GM21723 (cell line): ENCODE results near the gene SH3BP5L.
"Not testable (repeated sequence)": the region's sequence is repeated elsewhere in the genome, so short reads cannot be mapped to it uniquely, and the experiment has no call there.

Source experiments
- ATAC-seq: cut with Tn5 transposase; IDR thresholded peaks from one replicate; pipeline ENCODE4 v1.9.1; 2021; ENCODE audit warnings: mild to moderate bottlenecking, moderate library complexity; ENCODE audit not compliant: unreplicated experiment

Gene SH3BP5L

GRCh38 chr1:248830718-248831017, 5.0 kb upstream of the SH3BP5L start:
- ATAC-seq: not testable (repeated sequence)

- no peak for ATAC-seq
Measured at GRCh38 chr1:248828845-248829244, 3.1 kb upstream of the SH3BP5L start.

- ATAC-seq: peak; percentile 11
Measured at GRCh38 chr1:248825573-248825908, 174 bp downstream of the SH3BP5L start.

GRCh38 chr1:248825136-248825535, 579 bp downstream of the SH3BP5L start:
- no peak for ATAC-seq

GRCh38 chr1:248824701-248825100, 1.0 kb downstream of the SH3BP5L start:
- no peak for ATAC-seq

GRCh38 chr1:248824301-248824700, 1.4 kb downstream of the SH3BP5L start:
- no peak for ATAC-seq

GRCh38 chr1:248823517-248824001, 2.2 kb downstream of the SH3BP5L start:
- ATAC-seq: no peak

GRCh38 chr1:248822148-248823032, 3.3 kb downstream of the SH3BP5L start:
- ATAC-seq: no peak

GRCh38 chr1:248821641-248822040, 4.1 kb downstream of the SH3BP5L start:
- ATAC-seq: no peak

- ATAC-seq: no peak
Measured at GRCh38 chr1:248821101-248821500, 4.6 kb downstream of the SH3BP5L start.

- ATAC-seq: no peak
Measured at GRCh38 chr1:248820041-248820585, 5.6 kb downstream of the SH3BP5L start.

- no peak for ATAC-seq
Measured at GRCh38 chr1:248818505-248819374, 7.0 kb downstream of the SH3BP5L start.

GRCh38 chr1:248817065-248817464, 8.7 kb downstream of the SH3BP5L start:
- no peak for ATAC-seq

- ATAC-seq: no peak
Measured at GRCh38 chr1:248816042-248816851, 9.5 kb downstream of the SH3BP5L start.

- ATAC-seq: no peak
Measured at GRCh38 chr1:248815407-248816034, 10.2 kb downstream of the SH3BP5L start.

GRCh38 chr1:248814351-248814750, 11.4 kb downstream of the SH3BP5L start:
- no peak for ATAC-seq

GRCh38 chr1:248813546-248813945, 12.2 kb downstream of the SH3BP5L start:
- no peak for ATAC-seq

GRCh38 chr1:248812736-248813425, 12.8 kb downstream of the SH3BP5L start:
- ATAC-seq: no peak
